IMR-90 (cell line): ENCODE data around the gene CD24. TPM values are rescaled to one million over a fixed set of nuclear protein-coding genes. Genes with fewer than 3 reads are reported as not detected.

ENCODE experiments used
- ATAC-seq: fragments of 200-7000 bp; cut with Tn5 transposase; 2 replicates; pipeline ENCODE4 v1.9.1; 2020; ENCODE audit warnings: low read depth, mild to moderate bottlenecking, moderate library complexity
- BruUV-seq: library from RNA; stranded (reverse); fragments of 400-500 nt; replicated peaks from 2 replicates; lab custom pipeline; 2021; lab: Mats Ljungman, UMichigan
- CTCF ChIA-PET: fragments of 300-600 bp; formaldehyde crosslinking; extraction: SDS; loops from one replicate; lab custom pipeline; 2021; ENCODE audit warnings: antibody characterized with exemption; lab: Yijun Ruan, JAX
- POLR2A ChIA-PET: fragments of 300-600 bp; sonication (Branson Sonifier 250); formaldehyde crosslinking; loops from one replicate; lab custom pipeline; 2022; ENCODE audit warnings: antibody characterized with exemption; ENCODE audit not compliant: unreplicated experiment; lab: Charles Lee
- DNase-seq: peaks from one replicate; pipeline ENCODE4 v3.0.0; 2013
- H2AFZ ChIP-seq: replicated peaks from 2 replicates; pipeline ENCODE3; 2013; ENCODE audit warnings: low read length, mild to moderate bottlenecking; ENCODE audit not compliant: poor library complexity
- H2AK5ac ChIP-seq: 2 replicates; pipeline ENCODE4 v1.6.1; 2013; ENCODE audit warnings: low read depth, low read length, inconsistent platforms
- H2AK9ac ChIP-seq: replicated peaks from 2 replicates; pipeline ENCODE3; 2013; ENCODE audit warnings: mild to moderate bottlenecking, low read depth, low read length, moderate library complexity; ENCODE audit not compliant: poor library complexity
- H2BK120ac ChIP-seq: 2 replicates; pipeline ENCODE4 v1.6.1; 2013; ENCODE audit warnings: low read depth, low read length, inconsistent platforms
- H2BK15ac ChIP-seq: 3 replicates; pipeline ENCODE4 v1.6.1; 2013; ENCODE audit warnings: low read depth, low read length, inconsistent platforms
- H2BK20ac ChIP-seq: 2 replicates; pipeline ENCODE4 v1.6.1; 2013; ENCODE audit warnings: low read depth, mild to moderate bottlenecking, inconsistent platforms, low read length, moderate library complexity
- H2BK5ac ChIP-seq: 2 replicates; pipeline ENCODE4 v1.6.1; 2013; ENCODE audit warnings: mild to moderate bottlenecking, low read depth, low read length, inconsistent platforms; ENCODE audit not compliant: poor library complexity, severe bottlenecking
- H3K14ac ChIP-seq: replicated peaks from 2 replicates; pipeline ENCODE4 v1.6.1; 2013; ENCODE audit warnings: low read depth, low read length, inconsistent platforms
- H3K18ac ChIP-seq: 2 replicates; pipeline ENCODE4 v1.6.1; 2013; ENCODE audit warnings: low read depth, low read length, control low read depth
- H3K23ac ChIP-seq: 2 replicates; pipeline ENCODE4 v1.6.1; 2013; ENCODE audit warnings: low read depth, low read length, inconsistent platforms
- H3K27ac ChIP-seq: 2 replicates; pipeline ENCODE4 v1.5.1; 2013; ENCODE audit warnings: mild to moderate bottlenecking, control low read depth, low read length; ENCODE audit not compliant: insufficient read depth
- H3K27me3 ChIP-seq: 2 replicates; pipeline ENCODE4 v1.6.1; 2013; ENCODE audit warnings: low read length; ENCODE audit not compliant: control insufficient read depth, insufficient read depth
- H3K36me3 ChIP-seq: 2 replicates; pipeline ENCODE4 v1.6.1; 2013; ENCODE audit warnings: low read length, mixed read lengths; ENCODE audit not compliant: control insufficient read depth, insufficient read depth
- H3K4ac ChIP-seq: 2 replicates; pipeline ENCODE4 v1.6.1; 2013; ENCODE audit warnings: low read depth, low read length, inconsistent platforms
- H3K4me1 ChIP-seq: 2 replicates; pipeline ENCODE4 v1.6.1; 2013; ENCODE audit warnings: low read length, mixed read lengths; ENCODE audit not compliant: control insufficient read depth, insufficient read depth
- H3K4me2 ChIP-seq: 2 replicates; pipeline ENCODE4 v1.6.1; 2013; ENCODE audit warnings: low read depth, mild to moderate bottlenecking, control low read depth, low read length, moderate library complexity
- H3K4me3 ChIP-seq: 2 replicates; pipeline ENCODE4 v1.5.1; 2013; ENCODE audit warnings: low read depth, mild to moderate bottlenecking, control low read depth, low read length, moderate library complexity; ENCODE audit not compliant: insufficient read depth
- H3K56ac ChIP-seq: 2 replicates; pipeline ENCODE4 v1.6.1; 2013; ENCODE audit warnings: low read length, inconsistent platforms; ENCODE audit not compliant: insufficient read depth; ENCODE audit errors: extremely low read depth
- H3K79me1 ChIP-seq, 2 experiments: 2 replicates each; pipeline ENCODE4 v1.6.1; 2013; ENCODE audit warnings: low read length in 2 of 2, inconsistent platforms in 1 of 2, low read depth in 1 of 2
- H3K9ac ChIP-seq: 2 replicates; pipeline ENCODE4 v1.6.1; 2013; ENCODE audit warnings: low read depth, low read length, control low read depth
- H3K9me1 ChIP-seq: 2 replicates; pipeline ENCODE4 v1.6.1; 2013; ENCODE audit warnings: low read length, inconsistent platforms; ENCODE audit not compliant: insufficient read depth
- H3K9me3 ChIP-seq: 2 replicates; pipeline ENCODE4 v1.6.1; 2013; ENCODE audit warnings: low read length; ENCODE audit not compliant: control insufficient read depth, insufficient read depth
- H4K20me1 ChIP-seq: 2 replicates; pipeline ENCODE4 v1.6.1; 2013; ENCODE audit warnings: low read length, inconsistent platforms; ENCODE audit not compliant: insufficient read depth
- H4K5ac ChIP-seq: 2 replicates; pipeline ENCODE4 v1.6.1; 2013; ENCODE audit warnings: mild to moderate bottlenecking, low read depth, low read length, control low read depth
- H4K8ac ChIP-seq, 2 experiments: 2 replicates each; pipeline ENCODE4 v1.6.1; 2013; ENCODE audit warnings: low read depth in 2 of 2, low read length in 2 of 2, control low read depth in 1 of 2, inconsistent platforms in 1 of 2
- H4K91ac ChIP-seq: 2 replicates; pipeline ENCODE4 v1.6.1; 2013; ENCODE audit warnings: low read depth, low read length, inconsistent platforms; ENCODE audit not compliant: insufficient read depth
- BHLHE40 ChIP-seq: fragments of 150-350 bp; IDR thresholded peaks from 2 replicates; pipeline ENCODE4 v1.6.1; 2016; ENCODE audit warnings: mild to moderate bottlenecking, low read depth, low read length
- CEBPB ChIP-seq: IDR thresholded peaks from 2 replicates; pipeline ENCODE4 v1.6.1; 2012; ENCODE audit warnings: low read depth, low read length, improper control_type of control experiment
- CHD1 ChIP-seq: IDR thresholded peaks from 2 replicates; pipeline ENCODE4 v1.6.1; 2012; ENCODE audit warnings: low read depth, low read length, improper control_type of control experiment
- ELK1 ChIP-seq: fragments of 150-350 bp; IDR thresholded peaks from 2 replicates; pipeline ENCODE4 v1.6.1; 2016; ENCODE audit warnings: low read depth, mild to moderate bottlenecking, low read length, moderate library complexity, borderline replicate concordance
- FOS ChIP-seq: fragments of 150-350 bp; IDR thresholded peaks from 2 replicates; pipeline ENCODE4 v1.6.1; 2016; ENCODE audit warnings: low read depth, low read length
- MAFK ChIP-seq: IDR thresholded peaks from 2 replicates; pipeline ENCODE4 v1.6.1; 2012; ENCODE audit warnings: low read depth, low read length, improper control_type of control experiment
- MAZ ChIP-seq: IDR thresholded peaks from 2 replicates; pipeline ENCODE4 v1.6.1; 2012; ENCODE audit warnings: low read depth, mild to moderate bottlenecking, low read length, improper control_type of control experiment, moderate library complexity, borderline replicate concordance
- MXI1 ChIP-seq: IDR thresholded peaks from 2 replicates; pipeline ENCODE4 v1.6.1; 2012; ENCODE audit warnings: low read depth, mild to moderate bottlenecking, low read length, moderate library complexity, borderline replicate concordance
- NFE2L2 ChIP-seq: fragments of 150-350 bp; IDR thresholded peaks from 2 replicates; pipeline ENCODE4 v1.6.1; 2016; ENCODE audit warnings: low read depth, mild to moderate bottlenecking, low read length
- POLR2A ChIP-seq: IDR thresholded peaks from 2 replicates; pipeline ENCODE4 v1.6.1; 2012; ENCODE audit warnings: mild to moderate bottlenecking, low read depth, low read length
- RAD21 ChIP-seq: IDR thresholded peaks from 2 replicates; pipeline ENCODE4 v1.6.1; 2012; ENCODE audit warnings: low read length, improper control_type of control experiment
- RCOR1 ChIP-seq: IDR thresholded peaks from 2 replicates; pipeline ENCODE4 v1.6.1; 2012; ENCODE audit warnings: mild to moderate bottlenecking, low read length, improper control_type of control experiment; ENCODE audit not compliant: insufficient replicate concordance
- RFX5 ChIP-seq: IDR thresholded peaks from 2 replicates; pipeline ENCODE4 v1.8.0; 2012; ENCODE audit warnings: low read depth, mild to moderate bottlenecking, low read length, moderate library complexity
- SMC3 ChIP-seq: fragments of 150-350 bp; IDR thresholded peaks from 2 replicates; pipeline ENCODE4 v1.6.1; 2016; ENCODE audit warnings: low read depth, mild to moderate bottlenecking, antibody characterized with exemption, low read length, moderate library complexity
- WGBS, 2 experiments: methylation state at CpG; one replicate each; pipeline versions ENCODE4 v1.1.5 to v1.1.7; 2013; ENCODE audit warnings: missing lambda C conversion rate in 2 of 2; ENCODE audit not compliant: insufficient read length in 1 of 2; ENCODE audit errors: extremely low coverage in 2 of 2; 5-methylcytosine and 5-hydroxymethylcytosine counted together
- dilution Hi-C: fragments of 300-500 bp; cut with HindIII; formaldehyde crosslinking; loops from one replicate; pipeline ENCODE4 v1.14.3; 2018; ENCODE audit warnings: low sequenced_read_pairs; ENCODE audit not compliant: unreplicated experiment
- in situ Hi-C: fragments of 300-500 bp; cut with MboI; formaldehyde crosslinking; loops from 3 replicates; pipeline ENCODE4 v1.14.3; 2019; ENCODE audit warnings: low sequenced_read_pairs, inconsistent platforms, mixed read lengths
- intact Hi-C: fragments of 100-400 bp; cut with micrococcal nuclease; formaldehyde crosslinking; loops from 2 replicates; pipeline ENCODE4 v1.10.0; 2022
- polyA plus RNA-seq, 3 experiments: library from polyadenylated mRNA; depleted of rRNA; stranded (reverse); fragments of >200 nt; gene quantifications; 2 replicates each; pipeline ENCODE4 v1.2.3, GENCODE V29; 2012; ENCODE audit warnings: low replicate concordance in 1 of 3
- total RNA-seq: library from RNA; depleted of rRNA; stranded (reverse); fragments of >200 nt; gene quantifications from 2 replicates; pipeline ENCODE4 v1.2.3, GENCODE V29; 2012
- TF ChIP-seq, protein P1 (sequence below): conservative IDR thresholded peaks from 2 replicates; pipeline ENCODE4 v1.5.1; 2012; ENCODE audit warnings: mild to moderate bottlenecking, low read depth, low read length, improper control_type of control experiment
- TF ChIP-seq, protein P2 (sequence below): fragments of 150-350 bp; IDR thresholded peaks from 2 replicates; pipeline ENCODE4 v1.6.1; 2017; ENCODE audit warnings: mild to moderate bottlenecking, antibody characterized with exemption, low read length, low read depth

Gene CD24
- total and polyA plus RNA-seq, 2 of the 4 experiments (the other 2 are of a cell fraction), result 0.07 to 0.18 TPM

DNA sequence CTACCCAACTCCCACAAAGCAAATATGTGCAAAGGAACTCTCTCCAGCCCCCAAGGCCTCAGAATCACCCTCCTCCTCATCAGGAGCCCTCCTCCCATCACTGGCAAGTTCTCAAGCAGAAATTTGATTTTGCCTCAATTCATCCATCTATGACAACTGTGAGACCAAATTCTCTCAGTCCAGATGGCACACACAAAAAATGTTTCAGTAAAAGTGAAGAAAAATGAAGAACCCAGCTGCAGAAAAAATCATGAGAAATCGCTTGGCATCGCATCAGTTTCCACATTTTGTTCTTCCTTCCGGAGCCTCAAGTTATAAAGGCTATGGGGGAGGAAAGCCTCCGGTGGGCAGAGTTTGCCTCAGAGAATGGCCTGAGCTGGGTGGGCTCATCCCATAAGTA, 6.4 kb upstream of the CD24 start:
- Histone ChIP-seq H3K4me2 (no peak overlapping the region), H4K20me1 (no peaks in the 10 kb centered on the region), H3K4me3 (no peak overlapping the region), H2AK9ac (no peak overlapping the region), H3K79me1 (no peaks in the 10 kb centered on the region), H3K27ac (no peak overlapping the region), H4K5ac (no peak overlapping the region), H3K9me1 (no peaks in the 10 kb centered on the region), H4K91ac (no peak overlapping the region), H3K4ac (no peak overlapping the region), H3K23ac (no peak overlapping the region), H3K14ac (no peak overlapping the region), H2BK20ac (no peak overlapping the region), H2AFZ (no peak overlapping the region), H3K56ac (no peak overlapping the region), H2BK15ac (no peak overlapping the region), H3K4me1 (no peaks in the 10 kb centered on the region), H3K18ac (no peak overlapping the region), H4K8ac (no peak overlapping the region), H3K27me3 (peaks cover 23% of the 10 kb centered on the region), H2BK5ac (no peak overlapping the region), H3K36me3 (no peaks in the 10 kb centered on the region), H3K9ac (no peak overlapping the region), H2BK120ac (no peak overlapping the region), H2AK5ac (no peak overlapping the region), H3K9me3 (no peaks in the 10 kb centered on the region)
- ATAC-seq, result no peak
- BruUV-seq, result no TSS peak
- ChIA-PET CTCF (interaction anchor here (1.5 kb wide), 1 partner anchor 642 kb away, joined by 4 read pairs; no protein-coding TSS in a partner anchor), POLR2A (no interaction called here)
- no peak for TF ChIP-seq ELK1
- TF ChIP-seq, protein P1, sequence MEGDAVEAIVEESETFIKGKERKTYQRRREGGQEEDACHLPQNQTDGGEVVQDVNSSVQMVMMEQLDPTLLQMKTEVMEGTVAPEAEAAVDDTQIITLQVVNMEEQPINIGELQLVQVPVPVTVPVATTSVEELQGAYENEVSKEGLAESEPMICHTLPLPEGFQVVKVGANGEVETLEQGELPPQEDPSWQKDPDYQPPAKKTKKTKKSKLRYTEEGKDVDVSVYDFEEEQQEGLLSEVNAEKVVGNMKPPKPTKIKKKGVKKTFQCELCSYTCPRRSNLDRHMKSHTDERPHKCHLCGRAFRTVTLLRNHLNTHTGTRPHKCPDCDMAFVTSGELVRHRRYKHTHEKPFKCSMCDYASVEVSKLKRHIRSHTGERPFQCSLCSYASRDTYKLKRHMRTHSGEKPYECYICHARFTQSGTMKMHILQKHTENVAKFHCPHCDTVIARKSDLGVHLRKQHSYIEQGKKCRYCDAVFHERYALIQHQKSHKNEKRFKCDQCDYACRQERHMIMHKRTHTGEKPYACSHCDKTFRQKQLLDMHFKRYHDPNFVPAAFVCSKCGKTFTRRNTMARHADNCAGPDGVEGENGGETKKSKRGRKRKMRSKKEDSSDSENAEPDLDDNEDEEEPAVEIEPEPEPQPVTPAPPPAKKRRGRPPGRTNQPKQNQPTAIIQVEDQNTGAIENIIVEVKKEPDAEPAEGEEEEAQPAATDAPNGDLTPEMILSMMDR, result no peak
- TF ChIP-seq, protein P2, sequence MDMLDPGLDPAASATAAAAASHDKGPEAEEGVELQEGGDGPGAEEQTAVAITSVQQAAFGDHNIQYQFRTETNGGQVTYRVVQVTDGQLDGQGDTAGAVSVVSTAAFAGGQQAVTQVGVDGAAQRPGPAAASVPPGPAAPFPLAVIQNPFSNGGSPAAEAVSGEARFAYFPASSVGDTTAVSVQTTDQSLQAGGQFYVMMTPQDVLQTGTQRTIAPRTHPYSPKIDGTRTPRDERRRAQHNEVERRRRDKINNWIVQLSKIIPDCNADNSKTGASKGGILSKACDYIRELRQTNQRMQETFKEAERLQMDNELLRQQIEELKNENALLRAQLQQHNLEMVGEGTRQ, result no peak
- TF ChIP-seq MAFK, result no peak
- no peak for TF ChIP-seq MAZ
- TF ChIP-seq FOS, result no peak
- no peak for TF ChIP-seq RAD21
- no peak for TF ChIP-seq MXI1
- no peak for TF ChIP-seq NFE2L2
- TF ChIP-seq BHLHE40, result no peak
- no peak for TF ChIP-seq RFX5
- TF ChIP-seq CHD1, result no peak
- TF ChIP-seq POLR2A, result no peak
- no peak for TF ChIP-seq SMC3
- no peak for TF ChIP-seq RCOR1
- no peak for TF ChIP-seq CEBPB
- 89% methylated on average over 2 of the region's 4 CpGs; no CpG with 5 or more reads in 1 of the 2 experiments for WGBS, 2 experiments
- dilution Hi-C loops (no loop called here), in situ Hi-C loops (loop anchor here (5.0 to 25.0 kb wide), 3 partner anchors 416 to 644 kb away; partner anchors contain the start of gene ATG5), intact Hi-C loops (no loop called here)
- no peak for DNase-seq
